Tibial nerve (tissue), 4 donors: ENCODE measurements around the gene ELOB. TPM values are rescaled to one million over a fixed set of nuclear protein-coding genes. Genes with fewer than 3 reads are reported as not detected.

Experiments
- DNase-seq, 2 donors: peaks; one replicate each; pipeline ENCODE4 v3.0.0-alpha.2; 2019; ENCODE audit warnings: low spot score in 2 of 2
- H3K27ac ChIP-seq, 4 donors: fragments of 200-600 bp; sonication (generic) in 3 of 4; one replicate each; pipeline ENCODE4 v1.5.1; 2017 to 2019; ENCODE audit warnings: mild to moderate bottlenecking in 1 of 4
- H3K27me3 ChIP-seq, 2 donors: fragments of 200-600 bp; sonication (generic) in 1 of 2; one replicate each; pipeline versions ENCODE4 v1.5.1 to v1.6.0; 2017 to 2019
- H3K36me3 ChIP-seq, 3 donors: fragments of 200-600 bp; sonication (generic); one replicate each; pipeline ENCODE4 v1.5.1; 2018 to 2019
- H3K4me1 ChIP-seq, 4 donors: fragments of 200-600 bp; sonication (generic) in 3 of 4; one replicate each; pipeline ENCODE4 v1.5.1; 2017 to 2019
- H3K4me3 ChIP-seq, 4 donors: fragments of 200-600 bp; sonication (generic) in 3 of 4; one replicate each; pipeline ENCODE4 v1.5.1; 2017 to 2019; ENCODE audit warnings: mild to moderate bottlenecking in 1 of 4, moderate library complexity in 1 of 4
- H3K9me3 ChIP-seq, 4 donors: fragments of 200-600 bp; sonication (generic) in 3 of 4; one replicate each; pipeline ENCODE4 v1.5.1; 2017 to 2019
- CTCF ChIP-seq, 5 experiments: fragments of 200-600 bp in 3 of 5; fragments of 450-650 bp in 2 of 5; sonication (generic) in 3 of 5; IDR thresholded peaks; one replicate each; pipeline ENCODE4 v1.5.1; 2016 to 2019; ENCODE audit warnings: antibody characterized with exemption in 5 of 5, mild to moderate bottlenecking in 3 of 5, moderate library complexity in 2 of 5
- EP300 ChIP-seq, 2 donors: sonication (generic); formaldehyde crosslinking; IDR thresholded peaks; one replicate each; pipeline ENCODE4 v1.6.1; 2017; ENCODE audit warnings: antibody characterized with exemption in 2 of 2, mild to moderate bottlenecking in 1 of 2
- POLR2A ChIP-seq, 2 donors: fragments of 450-650 bp; IDR thresholded peaks; one replicate each; pipeline ENCODE4 v1.6.1; 2017; ENCODE audit warnings: antibody characterized with exemption in 2 of 2, mild to moderate bottlenecking in 2 of 2, moderate library complexity in 2 of 2
- WGBS, 2 donors: methylation state at CpG; one replicate each; pipeline ENCODE4 v1.1.5; 2018; 5-methylcytosine and 5-hydroxymethylcytosine counted together
- total RNA-seq, 4 donors: library from RNA; depleted of rRNA; stranded (reverse); fragments of >200 nt; gene quantifications; one replicate each; pipeline ENCODE4 v1.1.0, GENCODE V29; 2016

Gene ELOB
- total RNA-seq, 4 donors from 2014 or later: 293 to 759 (median 513) TPM

DNA sequence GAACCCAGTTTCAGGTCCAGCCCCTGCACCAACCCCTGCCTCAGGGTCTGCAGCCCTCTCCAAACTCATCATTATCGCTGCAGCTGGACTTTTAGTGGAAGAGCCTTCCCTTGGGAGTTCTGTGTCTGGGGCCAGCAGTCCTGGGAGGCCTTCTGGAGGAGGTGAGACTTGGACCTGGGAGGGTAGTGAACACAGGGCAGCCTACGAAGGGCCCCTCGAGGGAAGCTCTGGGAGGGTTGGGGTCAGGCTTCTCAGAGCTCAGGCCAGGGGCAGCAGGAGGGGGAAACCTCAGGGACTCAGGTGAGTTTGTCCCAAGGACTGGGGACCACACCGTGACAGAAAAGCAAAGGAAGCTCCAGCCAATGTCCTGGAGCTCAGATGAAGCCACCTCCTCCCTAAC lies 35.9 kb downstream of the ELOB start:
- H3K27me3 ChIP-seq: peaks cover 0 to 27% of the 10 kb centered on the region in 2 donors
- TF ChIP-seq EP300 (IDR thresholded peaks at IDR 0.05): no peak
- TF ChIP-seq CTCF (IDR thresholded peaks at IDR 0.05): no peak

DNA sequence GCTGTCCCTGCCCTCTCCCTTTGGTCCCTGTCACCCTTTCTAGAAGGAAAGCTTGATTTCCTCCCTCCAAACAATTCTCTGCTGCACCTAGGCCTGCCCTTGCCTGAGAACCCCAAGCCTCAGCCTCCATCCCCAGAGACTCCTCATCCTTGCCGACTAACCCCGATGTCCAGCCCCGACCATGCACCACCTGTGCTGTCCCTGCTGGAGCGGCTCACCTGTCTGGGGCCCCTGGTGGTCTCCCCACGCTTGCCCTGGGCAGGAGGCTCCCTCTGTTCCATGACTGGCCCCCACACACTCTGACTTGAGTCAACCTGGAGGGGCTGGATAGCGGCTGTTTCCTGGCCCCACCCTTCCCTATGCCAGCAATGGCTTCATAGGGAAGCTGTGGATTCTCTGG lies 36.6 kb downstream of the ELOB start:
- no peak for DNase-seq
- Histone ChIP-seq H3K27ac (no peak overlapping the region), H3K9me3 (no peaks in the 10 kb centered on the region), H3K4me1 (no peaks in the 10 kb centered on the region), H3K27me3 (peaks cover 0 to 28% of the 10 kb centered on the region in 2 donors), H3K4me3 (no peak overlapping the region), H3K36me3 (peaks cover 0 to 10% (median 0%) of the 10 kb centered on the region in 3 donors)
- no peak for TF ChIP-seq EP300 (IDR thresholded peaks at IDR 0.05)
- TF ChIP-seq POLR2A (IDR thresholded peaks at IDR 0.05): no peak
- TF ChIP-seq CTCF (IDR thresholded peaks at IDR 0.05): no peak
- 80 to 86% methylated on average over 6 of the region's 6 CpGs for WGBS, 2 donors

More for the DNA sequence above, 35.9 kb downstream of the ELOB start:
- DNase-seq: no peak
- H3K4me1 ChIP-seq: no peaks in the 10 kb centered on the region
- 76 to 93% methylated on average over 4 of the region's 4 CpGs for WGBS, 2 donors
- no peak overlapping the region for H3K27ac ChIP-seq
- H3K36me3 ChIP-seq: peaks cover 0 to 10% (median 0%) of the 10 kb centered on the region in 3 donors
- H3K9me3 ChIP-seq: no peaks in the 10 kb centered on the region
- H3K4me3 ChIP-seq: no peak overlapping the region

DNA sequence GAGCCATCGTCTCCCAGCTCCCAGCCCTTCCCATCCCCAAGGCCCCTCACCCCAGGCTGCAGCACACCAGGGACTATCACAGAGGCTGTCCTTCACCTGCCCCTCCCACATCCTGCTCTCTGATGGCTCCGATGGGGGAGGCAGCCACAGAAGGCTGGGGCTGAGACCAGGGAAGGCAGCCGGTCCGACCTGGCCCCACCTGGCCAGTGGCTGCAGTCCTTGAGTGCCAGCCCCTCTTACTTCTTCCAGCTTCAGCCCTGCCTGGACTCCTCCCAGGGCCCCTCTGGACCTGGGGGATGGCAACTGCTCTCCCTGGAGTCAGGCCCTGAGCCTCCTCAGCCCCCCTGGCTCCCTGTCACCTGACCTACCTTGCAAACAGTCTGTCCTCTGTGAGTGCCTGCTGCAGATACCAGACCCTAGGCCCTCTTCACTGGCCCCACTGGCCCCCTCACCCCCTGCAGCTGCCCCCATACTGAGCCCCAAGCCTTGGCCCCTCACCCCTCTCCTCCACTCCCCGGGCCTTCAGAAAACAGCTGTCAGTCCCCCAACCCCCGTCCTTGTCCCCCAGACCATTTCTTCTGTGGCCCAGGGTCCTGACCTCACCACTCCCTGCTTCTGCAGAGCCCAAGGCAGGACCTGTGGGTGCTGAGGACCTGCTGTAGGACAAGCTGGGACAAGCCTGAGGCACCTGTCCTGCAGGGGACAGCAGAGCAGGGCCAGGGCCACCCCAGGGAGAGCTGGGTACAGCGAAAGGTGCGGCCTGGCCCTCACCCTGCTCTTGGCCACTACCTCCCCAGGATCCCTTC lies 37.3 kb downstream of the ELOB start:
- H3K27me3 ChIP-seq: peaks cover 0 to 28% of the 10 kb centered on the region in 2 donors
- H3K36me3 ChIP-seq: peaks cover 0 to 10% (median 0%) of the 10 kb centered on the region in 3 donors
- no peak for TF ChIP-seq EP300 (IDR thresholded peaks at IDR 0.05)
- TF ChIP-seq CTCF (IDR thresholded peaks at IDR 0.05): no peak
- no peak for TF ChIP-seq POLR2A (IDR thresholded peaks at IDR 0.05)
- no peak overlapping the region for H3K27ac ChIP-seq
- no peak for DNase-seq
- WGBS, 2 donors: 64 to 67% methylated on average over 7 to 8 of the region's 8 CpGs
- H3K4me3 ChIP-seq: no peak overlapping the region
- no peaks in the 10 kb centered on the region for H3K9me3 ChIP-seq
- no peaks in the 10 kb centered on the region for H3K4me1 ChIP-seq

DNA sequence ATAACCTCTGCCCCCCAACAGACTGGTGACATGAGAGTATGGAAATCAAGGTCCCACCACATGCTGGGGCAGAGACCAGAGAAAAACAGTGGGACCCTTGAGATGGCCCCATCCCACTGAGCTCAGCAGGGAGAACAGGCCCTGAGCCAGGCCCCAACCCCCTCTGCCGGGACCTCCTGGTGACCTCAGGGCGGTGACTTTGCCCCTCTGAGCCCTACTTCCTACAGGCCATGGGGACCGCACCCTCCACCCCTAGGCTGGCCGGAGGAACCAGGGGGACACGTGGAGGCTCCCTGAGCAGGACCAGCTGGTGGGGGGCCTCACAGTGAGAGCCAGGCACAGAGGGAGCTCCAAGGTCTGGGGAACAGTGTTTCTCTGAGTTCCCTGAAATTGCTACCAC lies 38.5 kb downstream of the ELOB start:
- no peak for DNase-seq
- WGBS, 2 donors: 42 to 58% methylated on average over 2 to 4 of the region's 5 CpGs
- no peaks in the 10 kb centered on the region for H3K9me3 ChIP-seq

More for the DNA sequence above, 38.5 kb downstream of the ELOB start:
- Histone ChIP-seq H3K36me3 (peaks cover 0 to 10% (median 0%) of the 10 kb centered on the region in 3 donors), H3K27ac (no peak overlapping the region), H3K4me1 (no peaks in the 10 kb centered on the region), H3K4me3 (no peak overlapping the region), H3K27me3 (peaks cover 0 to 28% of the 10 kb centered on the region in 2 donors)
- TF ChIP-seq EP300 (IDR thresholded peaks at IDR 0.05) (no peak), CTCF (IDR thresholded peaks at IDR 0.05) (no peak), POLR2A (IDR thresholded peaks at IDR 0.05) (no peak)
